Measurements from ENCODE around the gene CPT1A. TPM values are rescaled to one million over a fixed set of nuclear protein-coding genes. Genes with fewer than 3 reads are reported as not detected.
A peak's percentile ranks its signal among the peaks of the same experiment; 100 is the strongest.

CPT1A gene
- total RNA-seq, 1 donor from 2014 or later, result 33.3 TPM

DNA sequence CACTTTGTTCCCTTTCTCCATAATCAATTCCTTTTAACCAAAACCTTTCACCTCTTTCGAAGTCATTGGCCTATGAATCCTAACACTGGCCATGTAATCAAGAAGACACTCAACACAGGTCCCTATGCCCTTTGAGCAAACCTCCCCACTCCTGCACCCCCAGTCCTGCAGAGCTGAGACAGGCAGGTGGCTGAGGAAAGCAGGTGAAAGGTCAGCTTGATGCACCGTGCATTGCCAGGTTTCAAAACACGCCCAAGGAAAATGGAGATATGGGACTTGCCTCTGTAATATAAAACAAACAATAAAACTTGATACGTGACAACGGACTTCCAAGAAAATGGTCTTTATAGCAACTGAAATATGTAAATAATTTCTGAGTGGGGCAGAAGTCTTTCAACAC, 10.6 kb downstream of the CPT1A start:
- no peak for DNase-seq (ENCODE audit: low spot score)

DNA sequence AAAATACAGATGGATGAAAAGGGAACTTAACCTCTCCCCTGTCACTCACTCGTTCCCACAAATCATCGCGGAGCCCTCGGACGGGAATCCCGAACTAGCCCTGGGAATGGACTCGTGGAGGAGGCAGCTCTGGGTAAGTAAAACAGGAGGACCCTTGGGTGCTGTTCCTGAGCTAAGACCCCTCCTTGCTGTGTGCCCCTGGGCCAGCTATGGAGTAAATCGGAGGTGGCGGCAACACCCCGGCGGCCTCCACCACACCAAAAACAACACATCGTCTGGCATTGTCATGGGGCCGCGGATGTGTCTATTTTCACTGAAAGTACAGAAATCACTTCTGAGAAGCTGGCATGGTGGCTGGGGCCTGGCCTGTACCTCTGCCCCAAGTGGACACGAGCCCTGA, 12.1 kb downstream of the CPT1A start:
- no peak for DNase-seq (ENCODE audit: low spot score)

DNA sequence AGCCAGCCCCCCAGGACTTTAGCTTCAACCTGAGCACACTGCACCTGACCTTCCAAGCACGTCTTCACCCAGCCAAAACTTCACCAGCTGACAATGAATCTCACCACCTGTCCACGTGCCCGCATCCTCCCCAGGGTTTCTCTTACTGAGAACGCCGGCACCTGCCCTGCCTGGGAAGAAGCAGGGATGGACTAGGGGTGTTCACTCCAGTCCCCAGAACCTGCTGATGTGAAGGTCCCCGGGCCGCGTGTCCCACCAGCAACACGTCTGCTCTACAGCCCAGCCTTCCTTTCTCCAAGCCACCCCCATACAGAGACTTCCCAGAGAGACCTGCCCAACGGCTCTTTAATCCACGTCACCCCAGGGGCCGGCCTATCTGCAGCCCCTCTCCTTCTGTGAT, 12.8 kb downstream of the CPT1A start:
- no peak for DNase-seq (ENCODE audit: low spot score)

DNA sequence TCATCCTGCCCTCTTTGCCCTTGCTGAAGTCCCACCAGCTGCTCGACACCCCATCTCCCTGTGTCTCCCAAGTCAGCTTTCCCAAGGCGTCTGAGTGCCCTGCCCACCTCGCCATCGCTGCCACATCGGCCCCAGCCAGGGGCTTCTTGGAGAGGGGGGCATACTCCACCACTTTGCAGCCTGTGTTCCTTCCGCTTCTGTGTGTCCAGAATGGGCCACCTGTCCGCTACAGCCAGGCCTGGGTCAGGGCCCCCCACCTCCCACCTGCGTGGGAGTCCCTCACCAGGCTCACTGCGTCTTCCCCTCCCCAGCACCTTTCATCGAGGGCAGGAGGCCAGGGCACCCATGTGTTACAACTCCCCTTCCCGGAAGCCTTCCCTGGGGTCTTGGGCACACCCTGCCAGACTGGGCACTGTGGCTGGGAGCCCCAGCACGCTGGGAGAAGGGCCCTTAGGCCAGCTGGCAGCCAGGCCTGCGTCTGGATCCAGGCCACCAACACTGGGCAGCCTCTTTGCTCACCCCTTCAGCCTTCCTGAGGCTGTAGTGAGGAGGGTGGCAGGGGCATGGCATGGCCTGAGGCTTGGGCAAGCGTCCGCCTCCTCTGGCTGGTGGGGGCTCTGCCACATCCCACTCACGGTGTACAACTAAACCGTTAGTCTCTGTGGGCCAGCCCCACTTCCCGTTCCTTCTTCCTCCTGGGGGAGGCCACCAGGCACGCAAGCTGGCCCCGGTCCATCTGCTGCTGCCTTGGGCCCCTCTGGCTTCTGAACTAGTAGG, 13.4 kb downstream of the CPT1A start:
- DNase-seq (ENCODE audit: low spot score), result no peak

DNA sequence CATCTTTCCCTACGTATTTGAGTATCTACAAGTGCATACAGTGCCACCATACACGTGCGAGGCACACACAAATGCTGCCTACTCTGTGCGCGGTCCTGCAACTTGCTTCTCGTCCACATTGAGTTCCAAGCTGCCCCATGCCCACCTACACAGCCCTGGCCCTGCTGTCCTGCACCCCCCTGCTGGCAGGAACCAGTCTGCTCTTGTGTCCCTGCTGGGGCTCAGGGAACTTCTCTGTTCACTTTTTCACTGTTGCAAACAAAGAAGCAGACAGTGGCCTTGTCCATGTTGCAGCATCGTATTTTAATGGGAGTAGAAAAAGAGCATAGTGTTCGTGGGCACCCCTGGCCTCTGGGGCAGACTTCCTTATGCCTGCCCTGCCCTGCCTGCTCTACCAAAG, 14.0 kb downstream of the CPT1A start:
- no peak for DNase-seq (ENCODE audit: low spot score)

DNA sequence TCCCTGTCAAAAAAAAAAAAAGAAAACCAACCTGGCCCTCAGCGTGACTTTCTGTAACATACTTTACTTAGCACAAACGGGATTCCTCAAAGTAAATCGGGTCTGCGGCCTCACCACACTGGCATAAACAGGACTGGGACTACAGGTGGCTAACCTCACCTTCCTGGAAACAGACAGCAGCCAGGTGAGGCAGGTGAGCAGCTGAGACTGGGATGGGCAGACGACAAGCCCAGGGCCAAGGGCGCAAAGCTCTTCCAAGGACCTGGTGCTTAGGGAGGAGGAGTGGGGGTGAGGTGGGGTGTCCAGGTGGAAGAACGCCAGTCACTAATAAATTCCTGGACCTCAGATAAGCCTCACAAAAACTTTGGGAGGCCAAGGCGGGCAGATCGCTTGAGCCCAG, 15.0 kb downstream of the CPT1A start:
- no peak for DNase-seq (ENCODE audit: low spot score)

DNA sequence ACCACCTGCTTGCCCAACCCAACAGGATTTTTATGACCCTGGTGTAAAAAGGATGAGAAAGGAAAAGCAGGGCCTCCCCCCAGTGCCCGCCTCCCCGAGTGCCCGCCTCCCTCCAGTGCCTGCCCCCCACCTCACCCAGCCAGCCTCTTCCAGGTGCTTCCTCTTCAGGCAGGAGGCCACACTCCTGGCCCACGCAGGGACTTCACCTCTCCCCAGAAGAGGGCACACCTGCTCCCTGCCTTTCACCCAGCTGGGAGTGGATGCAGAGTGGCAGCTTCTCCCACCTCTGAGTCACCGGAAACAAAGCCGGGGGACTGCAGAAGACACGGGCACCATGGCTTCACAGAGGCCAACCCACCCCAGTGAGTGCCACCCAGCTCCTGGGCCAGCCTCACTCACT, 16.1 kb downstream of the CPT1A start:
- peak; percentile 66 for DNase-seq (ENCODE audit: low spot score)

DNA sequence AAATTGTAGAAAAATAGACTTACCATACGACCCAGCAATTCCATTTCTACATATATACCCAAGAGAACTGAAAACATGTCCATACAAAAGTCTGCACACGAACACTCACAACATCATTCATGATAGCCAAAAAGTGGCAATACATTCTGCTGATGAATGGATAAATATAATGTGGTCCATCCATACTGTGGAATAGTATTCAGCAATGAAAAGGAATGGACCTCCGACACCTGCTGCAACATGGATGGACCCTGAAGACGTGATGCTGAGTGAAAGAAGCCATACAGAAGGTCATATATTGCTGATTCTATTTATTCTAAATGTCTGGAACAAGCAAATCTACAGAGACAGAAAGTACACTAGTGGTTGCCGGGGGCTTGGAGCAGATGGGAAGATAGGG, 19.2 kb downstream of the CPT1A start:
- DNase-seq (ENCODE audit: low spot score), result no peak

DNA sequence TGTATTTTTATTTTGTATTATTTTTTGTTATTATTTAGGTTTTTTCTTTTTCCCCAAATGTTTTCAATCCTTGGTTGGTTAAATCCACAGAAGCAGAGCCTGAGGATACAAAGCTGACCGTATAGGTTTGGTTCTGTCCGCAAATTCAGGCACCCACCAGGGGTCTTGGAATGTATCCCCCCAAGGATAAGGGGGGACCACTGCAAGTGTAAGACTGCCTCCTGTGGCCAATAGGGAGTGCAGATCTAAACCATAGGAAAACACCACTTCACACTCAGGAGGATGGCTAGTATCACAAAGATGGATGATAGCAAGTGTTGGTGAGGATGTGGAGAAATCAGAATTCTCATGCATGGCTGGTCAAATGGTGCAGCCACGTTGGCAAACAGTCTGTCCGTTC, 20.0 kb downstream of the CPT1A start:
- DNase-seq (ENCODE audit: low spot score), result no peak

DNA sequence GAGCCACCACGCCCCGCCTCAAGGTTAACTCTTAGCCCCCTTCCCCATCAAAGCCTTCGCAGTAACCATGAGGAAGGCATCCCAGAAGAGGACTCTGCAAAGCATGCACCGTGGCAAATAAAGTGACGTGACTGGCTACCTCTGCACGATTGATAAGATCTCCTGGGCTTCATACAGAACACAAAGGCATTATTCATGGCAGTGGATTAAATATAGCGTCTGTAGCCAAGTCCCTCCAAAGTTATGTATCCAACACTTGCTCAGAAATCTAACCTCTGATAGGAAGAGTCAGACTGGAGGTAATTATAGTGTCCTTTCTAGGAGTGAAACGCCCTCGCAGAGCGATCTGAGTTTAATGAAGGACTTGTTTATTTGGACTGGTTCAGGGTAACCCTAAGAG, 22.4 kb downstream of the CPT1A start:
- no peak for DNase-seq (ENCODE audit: low spot score)

DNA sequence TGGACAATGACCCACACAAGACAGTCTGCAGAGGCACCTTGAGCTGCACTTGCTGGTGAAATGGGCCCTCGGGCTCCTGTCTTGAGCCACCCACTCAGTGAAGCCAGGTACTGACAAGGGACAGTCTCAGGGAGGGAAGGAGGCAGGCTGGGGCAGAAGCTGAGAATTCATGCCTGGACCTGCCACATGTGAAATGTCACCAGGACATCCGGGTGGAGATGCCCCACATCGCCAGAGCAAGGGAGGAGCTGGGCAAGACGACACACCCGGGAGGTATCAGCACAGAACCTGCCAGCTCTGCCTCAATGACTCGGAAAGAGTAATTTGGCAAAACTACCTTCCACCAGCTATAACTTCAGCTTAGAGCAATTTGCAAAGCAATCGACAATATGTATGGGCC, 23.5 kb downstream of the CPT1A start:
- DNase-seq (ENCODE audit: low spot score), result peak; percentile 71

DNA sequence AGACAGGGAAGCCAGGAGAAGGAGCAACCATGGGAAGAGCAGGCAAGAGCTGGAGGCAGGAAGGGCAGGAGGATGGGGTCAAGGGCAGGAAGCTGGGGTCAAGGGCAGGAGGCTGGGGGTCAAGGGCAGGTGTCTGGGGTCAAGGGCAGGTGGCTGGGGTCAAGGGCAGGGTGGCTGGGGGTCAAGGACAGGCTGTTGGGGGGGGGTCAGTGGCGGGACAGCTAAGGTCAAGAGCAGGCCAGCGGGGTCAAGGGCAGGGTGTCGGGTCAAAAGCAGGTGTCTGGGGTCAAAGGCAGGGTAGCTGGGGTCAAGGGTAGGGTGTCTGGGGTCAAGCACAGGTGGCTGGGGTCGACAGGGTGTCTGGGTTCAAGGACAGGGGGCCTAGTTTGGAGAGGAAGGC, 24.2 kb downstream of the CPT1A start:
- no peak for DNase-seq (ENCODE audit: low spot score)

DNA sequence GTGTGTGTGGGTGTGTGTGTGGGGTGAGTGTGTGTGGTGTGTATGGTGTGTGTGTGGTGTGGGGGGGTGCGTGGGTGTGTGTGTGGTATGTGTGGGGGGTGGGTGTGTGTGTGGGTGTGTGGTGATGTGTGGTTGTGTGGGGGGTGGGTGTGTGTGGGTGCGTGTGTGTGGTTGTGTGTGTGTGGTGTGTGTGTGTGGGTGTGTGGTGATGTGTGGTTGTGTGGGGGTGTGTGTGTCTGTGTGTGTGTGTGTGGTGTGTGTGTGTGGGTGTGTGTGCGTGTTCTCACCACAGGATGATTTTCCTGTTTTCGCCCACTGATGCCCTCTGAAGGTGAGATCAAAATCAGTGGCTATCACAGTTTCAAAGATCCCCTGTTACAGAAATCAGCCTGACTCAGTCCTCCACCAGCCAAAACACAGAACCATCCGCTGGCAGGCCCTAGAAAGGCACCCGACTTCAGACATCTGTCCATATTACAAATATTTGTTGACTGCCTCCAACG, 24.7 kb downstream of the CPT1A start:
- no peak for DNase-seq (ENCODE audit: low spot score)

DNA sequence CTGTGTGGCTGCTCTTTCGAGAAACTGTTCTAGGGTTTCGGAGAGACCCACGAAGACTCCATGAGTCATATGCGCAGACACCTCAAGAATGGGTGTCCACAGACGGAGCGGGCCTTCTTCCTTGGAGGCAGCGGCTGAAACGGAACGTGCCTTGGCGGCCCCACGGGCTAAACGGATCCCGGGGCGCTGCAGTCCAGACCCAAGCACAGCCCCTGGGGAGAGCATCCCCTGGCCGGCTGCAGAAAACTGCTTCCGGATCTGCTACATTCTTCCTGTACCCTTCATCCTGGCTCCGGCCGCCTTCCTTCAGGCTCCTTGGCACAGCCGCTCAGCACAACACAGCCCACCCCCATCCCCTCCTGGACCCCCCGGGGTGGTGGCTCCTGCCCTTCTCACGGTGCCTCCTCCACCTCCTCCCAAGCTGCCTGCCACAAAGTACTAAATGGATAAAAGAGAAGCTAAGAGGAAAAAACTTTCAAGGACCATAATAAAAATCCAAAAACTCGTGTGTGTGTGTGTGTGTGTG, 25.4 kb downstream of the CPT1A start:
- no peak for DNase-seq (ENCODE audit: low spot score)

DNA sequence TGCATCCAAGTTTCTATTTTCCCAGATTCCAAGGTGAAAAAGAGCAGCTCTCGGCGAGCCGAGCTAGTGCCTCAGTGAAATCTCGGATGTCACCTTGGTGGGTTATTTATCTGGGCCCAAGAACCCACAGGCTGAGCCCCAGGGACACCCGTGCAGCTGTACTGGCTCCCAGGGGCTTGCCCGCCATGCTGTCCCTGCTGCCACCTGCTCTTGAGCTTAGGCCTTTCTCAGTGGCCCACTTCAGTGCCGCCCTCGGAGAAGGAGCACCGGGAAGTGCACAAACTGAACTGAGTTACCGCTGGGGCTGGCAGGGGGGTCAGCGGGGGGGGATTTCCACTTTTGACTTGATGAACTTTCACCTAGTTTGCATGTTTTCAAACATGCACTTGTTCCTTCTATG, 27.9 kb downstream of the CPT1A start:
- DNase-seq (ENCODE audit: low spot score), result no peak

DNA sequence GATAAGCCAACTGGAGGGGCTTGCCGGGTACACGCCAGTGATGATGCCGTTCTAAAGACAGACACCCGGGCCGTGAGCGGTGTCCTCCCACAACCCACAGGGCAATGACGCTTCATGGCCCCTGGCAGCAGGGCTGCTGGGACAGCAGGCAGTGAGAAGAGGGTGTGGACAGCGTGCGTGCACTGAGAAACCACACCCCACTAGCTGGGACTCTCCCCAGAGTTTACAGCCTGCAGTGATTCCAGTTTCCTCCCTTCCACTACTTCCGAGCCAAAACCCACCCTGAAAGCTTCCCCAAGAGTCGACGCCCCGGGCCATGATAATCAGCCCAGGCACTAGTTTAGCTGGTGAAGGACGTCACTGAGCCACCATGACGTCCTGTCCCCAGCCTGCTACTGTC, 29.2 kb downstream of the CPT1A start:
- no peak for DNase-seq (ENCODE audit: low spot score)

DNA sequence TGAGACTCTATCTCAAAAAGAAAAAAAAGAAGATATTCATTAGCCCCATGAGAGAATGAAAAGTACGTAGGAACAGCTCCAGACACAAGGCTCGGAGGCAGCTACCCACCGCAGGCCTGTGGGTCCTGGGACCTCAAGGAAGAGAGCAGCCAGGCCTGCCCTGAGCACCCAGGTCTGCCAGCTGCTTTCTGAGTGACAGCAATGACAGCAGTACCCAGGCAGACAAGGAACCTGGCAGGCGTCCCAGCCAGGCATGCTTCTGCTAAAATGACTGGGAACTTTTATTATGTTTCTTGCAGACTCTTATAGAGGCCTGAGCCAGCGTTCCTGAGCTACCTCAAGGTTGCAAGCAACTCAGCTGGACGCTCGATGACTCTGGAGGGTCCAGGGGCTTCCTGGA, 31.6 kb downstream of the CPT1A start:
- DNase-seq (ENCODE audit: low spot score), result no peak

DNA sequence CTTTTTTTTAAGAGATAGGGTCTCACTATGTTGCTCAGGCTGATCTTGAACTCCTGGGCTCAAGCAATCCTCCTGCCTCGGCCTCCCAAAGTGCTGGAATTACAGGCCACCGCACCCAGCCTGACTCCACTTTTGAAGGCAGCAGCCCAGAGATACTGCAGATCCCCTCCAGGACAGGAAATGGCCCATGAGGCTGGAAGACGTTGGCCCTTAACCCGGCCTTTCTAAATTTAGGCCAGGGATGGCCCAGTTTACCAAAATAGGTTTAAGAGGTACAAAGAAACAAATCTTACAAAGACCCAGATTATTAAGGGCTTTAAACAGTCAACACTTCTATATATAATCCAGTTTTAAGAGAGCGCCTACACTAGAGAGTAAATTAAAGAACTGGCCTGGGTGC, 32.2 kb downstream of the CPT1A start:
- DNase-seq (ENCODE audit: low spot score), result no peak

DNA sequence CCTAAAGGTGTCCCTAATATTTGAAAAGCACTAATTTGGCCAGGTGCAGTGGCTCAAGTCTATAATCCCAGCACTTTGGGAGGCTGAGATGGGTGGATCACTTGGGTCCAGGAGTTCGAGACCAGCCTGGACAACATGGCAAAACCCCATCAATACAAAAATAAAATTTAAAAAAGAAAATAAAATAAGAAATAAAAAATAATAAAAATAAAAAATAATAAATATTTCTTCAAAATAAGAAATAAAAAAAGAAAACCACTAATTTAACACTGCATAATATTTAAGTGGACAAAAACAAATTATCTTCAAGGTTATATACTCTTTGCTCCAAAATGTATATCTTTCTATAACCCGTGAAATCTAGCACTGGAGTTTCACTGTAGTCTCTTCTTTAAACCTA, 32.9 kb downstream of the CPT1A start:
- DNase-seq (ENCODE audit: low spot score), result no peak

DNA sequence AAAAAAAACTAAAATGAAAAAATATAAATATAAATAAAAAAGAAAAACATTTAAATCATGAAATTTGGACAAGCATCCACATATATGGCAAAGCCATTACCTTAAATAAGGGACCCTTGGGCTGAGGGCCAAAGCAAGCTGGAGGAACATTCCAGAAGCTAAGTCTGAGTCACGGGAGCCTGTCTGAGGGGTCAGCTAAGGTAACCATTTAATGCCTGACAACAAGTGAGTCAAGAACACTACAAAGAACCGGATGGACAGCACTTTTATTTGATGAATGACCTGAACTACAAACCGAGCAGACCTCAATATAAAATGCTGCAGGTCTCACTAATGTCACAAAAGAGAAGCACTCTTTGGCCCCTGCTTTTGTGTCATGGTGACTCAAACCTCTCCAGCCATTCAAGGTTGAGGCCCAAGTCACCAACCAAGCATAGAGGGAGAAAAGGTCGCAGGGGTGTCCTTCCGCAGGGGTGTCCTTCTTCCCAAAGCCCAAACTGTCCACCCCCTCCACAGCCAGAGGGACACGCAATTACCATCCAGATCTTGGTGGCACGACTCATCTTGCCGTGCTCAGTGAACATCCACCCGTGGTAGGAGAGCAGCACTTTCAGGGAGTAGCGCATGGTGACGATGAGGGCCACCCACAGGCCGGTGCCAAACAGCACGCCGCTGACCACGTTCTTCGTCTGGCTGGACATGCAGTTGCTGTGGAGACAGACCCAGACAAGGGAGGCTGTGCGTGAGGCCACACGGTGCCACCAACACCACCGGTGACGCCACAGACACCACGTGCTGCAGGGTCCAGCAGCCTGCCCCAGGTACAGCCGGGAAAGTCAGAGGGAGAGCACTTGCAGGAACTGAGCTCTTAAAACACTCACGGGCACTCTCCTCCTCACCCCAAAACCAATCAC, 34.5 kb downstream of the CPT1A start:
- no peak for DNase-seq (ENCODE audit: low spot score)

DNA sequence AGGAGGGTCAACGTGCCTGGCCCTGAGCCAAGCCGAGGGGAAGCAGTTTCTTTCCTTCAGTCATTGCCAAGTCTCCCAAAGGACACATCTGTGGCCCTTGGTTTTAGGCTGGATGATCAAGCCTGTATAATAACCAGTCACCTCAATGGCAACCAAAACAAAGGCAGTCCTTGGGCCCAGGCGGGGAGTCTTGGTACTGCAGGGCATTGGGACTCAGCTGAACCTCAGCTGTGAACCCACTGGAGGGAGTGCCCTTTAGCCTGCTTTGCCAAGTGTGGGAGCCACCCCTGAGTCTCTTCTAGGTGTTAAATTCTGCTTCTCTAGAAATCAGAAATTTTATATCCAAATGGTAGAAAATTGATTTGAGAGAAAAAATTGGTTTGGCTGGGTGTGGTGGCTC, 36.9 kb downstream of the CPT1A start:
- no peak for DNase-seq (ENCODE audit: low spot score)

DNA sequence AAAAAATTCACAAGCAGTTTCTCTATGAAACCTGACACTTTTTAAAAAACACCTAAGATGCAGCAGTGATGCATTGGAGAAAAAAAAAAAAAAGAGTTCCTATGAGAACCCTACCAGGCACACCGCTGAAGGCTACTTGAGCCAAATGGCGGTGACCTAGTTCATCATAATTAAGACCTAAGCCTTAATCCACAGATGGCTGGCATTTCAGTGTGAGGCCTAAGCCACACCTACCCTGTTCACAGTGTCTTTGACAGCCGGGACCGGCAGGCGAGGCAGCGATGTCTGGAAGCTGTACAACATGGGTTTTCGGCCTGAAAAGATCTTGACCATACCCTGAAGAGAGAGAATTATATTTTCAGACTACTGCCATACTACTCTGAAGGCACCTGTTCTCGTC, 38.0 kb downstream of the CPT1A start:
- DNase-seq (ENCODE audit: low spot score), result no peak
